GM18499 (cell line): ENCODE results near the gene SVEP1.
"Not testable (repeated sequence)": the region's sequence is repeated elsewhere in the genome, so short reads cannot be mapped to it uniquely, and the experiment has no call there.

Experiments
- ATAC-seq: cut with Tn5 transposase; IDR thresholded peaks from one replicate; pipeline ENCODE4 v1.9.1; 2021; ENCODE audit warnings: moderate number of reproducible peaks; ENCODE audit not compliant: insufficient read depth, unreplicated experiment

The SVEP1 gene

DNA sequence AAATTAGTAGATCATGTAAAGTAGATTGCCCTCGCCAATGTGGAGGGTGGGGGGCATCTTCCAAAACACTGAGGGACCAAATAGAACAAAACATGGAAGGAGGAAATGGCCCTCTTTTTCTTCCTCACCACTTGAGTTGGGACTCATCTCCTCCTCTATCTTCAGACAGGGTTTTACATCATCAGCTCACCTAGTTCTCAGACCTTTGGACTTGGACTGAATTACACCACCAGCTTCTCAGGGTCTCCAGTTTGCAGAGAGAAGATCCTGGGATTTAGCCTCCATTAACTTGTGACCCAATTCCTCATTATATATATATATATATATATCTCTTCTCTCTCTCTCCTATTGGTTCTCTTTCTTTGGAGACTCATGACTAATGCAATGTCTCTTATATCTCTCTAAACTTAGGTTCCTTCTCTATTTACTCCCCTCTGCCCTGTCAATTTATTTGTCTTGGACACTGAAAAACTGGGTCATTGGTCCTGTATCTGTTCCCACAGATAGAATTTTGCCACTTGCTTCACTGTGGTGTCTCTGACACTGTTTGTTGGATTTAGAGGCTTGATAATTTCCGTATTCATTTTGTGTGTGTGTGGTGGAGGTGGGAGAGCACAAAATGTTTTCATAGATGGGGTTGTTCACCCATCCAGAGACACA, 187.6 kb downstream of the SVEP1 start:
- ATAC-seq: no peak

DNA sequence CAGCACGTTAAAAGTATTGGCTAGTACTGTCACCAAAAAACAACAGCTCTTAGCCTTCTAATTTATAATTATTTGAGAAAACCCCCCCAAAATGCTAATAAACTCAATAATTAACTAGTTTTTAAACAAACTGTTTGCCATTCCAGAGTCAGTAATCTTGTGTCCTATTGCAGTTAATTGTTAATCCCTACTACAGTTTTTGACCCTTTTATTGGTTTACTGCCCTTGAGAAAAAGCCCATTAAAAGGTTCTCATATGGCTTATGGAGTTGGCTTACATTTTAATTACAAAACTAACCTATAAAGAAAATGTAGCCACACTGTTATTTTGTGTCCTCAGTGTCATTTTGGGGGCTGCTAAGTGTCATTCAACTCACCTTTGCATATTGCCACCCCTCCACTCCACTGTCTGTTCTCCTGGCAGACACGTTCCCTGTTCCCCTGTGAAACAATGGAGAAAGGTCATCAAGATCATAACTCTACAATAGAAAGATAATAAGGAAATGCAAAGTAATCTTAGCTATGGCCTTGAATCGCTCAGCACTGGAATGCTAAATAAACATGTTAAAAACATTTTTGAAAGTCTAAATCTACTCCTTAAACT, 190.3 kb downstream of the SVEP1 start:
- no peak for ATAC-seq

DNA sequence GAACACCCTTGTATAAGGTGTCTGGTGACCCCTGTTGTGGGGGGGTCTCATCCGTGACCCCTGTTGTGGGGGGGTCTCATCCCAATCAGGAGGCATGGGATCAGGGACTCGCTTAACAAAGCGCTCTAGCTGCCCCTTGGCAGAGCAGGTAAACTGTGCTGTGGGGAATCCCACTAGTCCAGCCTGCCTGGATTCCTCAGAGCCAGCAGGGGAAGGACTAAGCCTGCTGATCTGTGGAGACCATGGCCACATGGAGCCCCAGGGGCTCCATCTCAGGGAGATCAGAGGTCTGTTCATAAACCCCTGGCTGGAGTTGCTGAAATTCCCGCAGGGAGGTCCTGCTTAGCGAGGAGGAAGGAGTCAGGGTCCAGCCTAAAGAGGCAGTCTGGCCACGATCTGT, 196.1 kb downstream of the SVEP1 start:
- ATAC-seq: no peak

DNA sequence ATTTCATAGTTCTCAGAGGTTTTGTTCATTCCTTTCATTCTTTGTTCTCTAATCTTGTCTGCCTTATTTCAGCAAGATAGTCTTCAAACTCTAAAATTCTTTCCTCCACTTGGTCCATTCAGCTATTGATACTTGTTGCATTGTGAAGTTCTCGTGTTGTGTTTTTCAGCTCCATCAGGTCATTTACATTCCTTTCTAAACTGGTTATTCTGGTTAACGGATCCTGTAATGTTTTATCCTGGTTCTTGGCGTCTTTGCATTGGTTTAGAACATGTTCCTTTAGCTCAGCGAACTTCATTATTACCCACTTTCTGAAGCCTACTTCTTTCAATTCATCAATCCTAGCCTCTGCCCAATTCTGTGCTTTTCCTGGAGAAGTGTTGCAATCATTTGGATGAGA, 196.8 kb downstream of the SVEP1 start:
- ATAC-seq: no peak

DNA sequence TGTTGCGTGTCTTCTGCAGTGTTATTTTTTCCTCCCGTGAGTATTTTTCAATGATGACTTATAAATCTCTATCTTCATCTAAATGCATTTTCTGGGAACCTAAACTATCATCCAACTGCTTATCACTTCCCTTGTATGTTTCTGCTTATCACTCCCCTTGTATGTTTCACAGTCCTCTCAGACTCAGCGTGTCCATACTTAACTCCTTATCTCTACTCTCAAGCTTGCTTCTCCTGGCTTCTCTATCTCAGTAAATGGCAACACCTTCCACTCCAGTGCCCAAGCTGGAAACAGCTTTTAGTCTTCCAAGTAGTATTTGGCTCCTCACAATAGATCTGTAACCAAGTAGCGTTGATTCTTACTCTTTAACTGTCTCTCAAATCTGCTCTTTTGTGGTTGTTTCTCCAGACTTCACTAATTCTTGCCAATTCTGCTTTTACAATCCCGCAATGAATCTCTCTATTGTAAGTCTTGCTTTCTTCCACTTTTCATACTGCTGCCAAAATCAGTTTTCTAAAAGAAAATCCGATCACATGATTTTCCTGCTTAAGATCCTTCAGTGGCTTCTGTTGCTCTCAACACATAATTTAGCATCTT, 208.0 kb downstream of the SVEP1 start:
- no peak for ATAC-seq

DNA sequence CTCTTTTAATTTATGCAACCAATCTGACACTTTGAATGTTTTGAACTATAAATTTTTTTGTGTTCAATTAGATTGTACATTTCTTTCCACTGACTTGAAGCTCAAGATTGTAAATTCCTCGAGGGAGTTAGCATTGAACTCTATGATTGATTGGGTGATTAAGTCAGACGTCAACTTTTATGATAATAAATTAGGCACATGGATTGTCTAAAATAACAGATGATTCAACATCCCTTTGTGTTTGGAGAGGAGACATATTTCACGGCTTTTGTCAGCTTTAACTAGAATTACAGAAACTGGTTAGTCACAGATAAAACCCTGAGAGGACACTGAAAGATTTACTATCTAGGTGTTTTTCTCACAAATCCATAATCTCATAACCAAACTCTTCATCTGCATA, 209.2 kb downstream of the SVEP1 start:
- no peak for ATAC-seq

DNA sequence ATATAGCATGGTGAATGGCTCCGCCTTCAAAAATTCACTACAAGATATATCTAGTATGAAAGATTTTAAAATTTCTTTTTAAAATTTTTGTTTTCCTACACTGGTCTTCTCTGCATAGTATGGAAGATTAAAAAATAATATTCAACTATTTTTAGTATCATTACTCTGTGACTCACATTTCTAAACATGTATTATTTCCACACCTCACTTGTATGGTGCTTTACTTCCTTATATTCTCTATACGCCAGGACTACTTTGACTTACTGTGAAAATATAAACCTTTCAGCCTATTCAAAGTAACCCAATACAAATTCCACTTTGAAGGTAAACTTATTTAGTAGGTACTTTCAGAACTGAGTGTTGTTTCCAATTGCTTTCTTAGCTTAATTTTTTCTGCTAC, 215.1 kb downstream of the SVEP1 start:
- ATAC-seq: no peak

DNA sequence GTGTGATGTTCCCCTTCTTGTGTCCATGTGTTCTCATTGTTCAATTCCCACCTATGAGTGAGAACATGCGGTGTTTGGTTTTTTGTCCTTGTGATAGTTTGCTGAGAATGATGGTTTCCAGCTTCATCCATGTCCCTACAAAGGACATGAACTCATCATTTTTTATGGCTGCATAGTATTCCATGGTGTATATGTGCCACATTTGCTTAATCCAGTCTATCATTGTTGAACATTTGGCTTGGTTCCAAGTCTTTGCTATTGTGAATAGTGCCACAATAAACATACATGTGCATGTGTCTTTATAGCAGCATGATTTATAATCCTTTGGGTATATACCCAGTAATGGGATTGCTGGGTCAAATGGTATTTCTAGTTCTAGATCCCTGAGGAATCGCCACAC, 220.5 kb downstream of the SVEP1 start:
- not testable (repeated sequence) for ATAC-seq

DNA sequence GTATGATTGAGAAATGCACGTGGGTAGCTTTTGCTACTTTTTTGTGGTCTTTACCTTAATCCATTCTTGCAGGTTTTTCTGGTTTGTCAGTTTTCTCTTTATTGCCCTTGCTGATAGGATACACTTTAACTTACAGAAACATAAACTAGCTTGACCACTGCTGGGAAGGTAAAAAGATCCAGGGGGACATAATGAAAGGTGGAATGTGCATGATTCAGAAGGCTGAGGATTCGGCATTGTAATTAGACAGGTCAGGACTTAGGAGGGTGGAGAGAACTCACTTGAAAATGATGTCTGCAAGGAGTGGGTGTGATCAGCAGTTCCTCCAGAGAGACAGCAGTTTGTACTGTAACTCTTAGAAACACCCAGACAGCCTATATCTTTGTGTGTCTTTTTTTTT, 222.0 kb downstream of the SVEP1 start:
- ATAC-seq: no peak

DNA sequence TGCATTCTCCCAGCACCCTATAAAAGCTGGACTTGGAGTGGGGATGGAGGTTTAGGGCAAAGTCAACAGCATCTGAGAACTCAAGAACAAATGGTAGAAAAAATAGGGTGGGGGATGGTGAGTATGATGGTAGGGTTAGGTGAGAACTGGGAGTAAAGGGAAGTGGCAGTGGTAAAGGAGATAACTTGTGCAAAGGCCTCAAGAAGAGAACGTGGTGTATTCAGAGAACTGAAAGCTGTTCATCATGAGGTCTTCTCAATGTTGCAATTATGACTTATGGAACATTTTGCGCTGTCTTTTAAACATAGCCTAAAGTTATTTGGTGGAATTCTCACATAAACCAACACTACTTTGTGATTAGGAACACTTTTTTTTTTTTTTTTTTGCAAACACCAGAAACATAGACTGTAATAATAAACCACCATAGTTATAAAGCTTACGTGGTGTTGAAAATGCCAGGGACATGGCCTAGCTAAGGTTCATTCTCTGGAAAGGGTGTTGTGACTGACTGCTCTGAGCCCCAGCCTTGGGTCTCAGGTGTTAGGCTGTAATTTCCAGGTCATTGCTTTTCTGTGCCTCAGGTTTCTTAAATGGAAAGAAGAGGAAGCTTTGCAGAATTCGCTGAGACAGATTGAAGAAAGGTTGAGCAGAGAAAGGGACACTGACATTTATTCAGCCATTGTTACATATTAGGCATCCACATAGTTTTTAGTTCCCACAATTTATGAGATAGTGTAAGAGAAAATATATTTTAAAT, 222.7 kb downstream of the SVEP1 start:
- ATAC-seq: no peak

DNA sequence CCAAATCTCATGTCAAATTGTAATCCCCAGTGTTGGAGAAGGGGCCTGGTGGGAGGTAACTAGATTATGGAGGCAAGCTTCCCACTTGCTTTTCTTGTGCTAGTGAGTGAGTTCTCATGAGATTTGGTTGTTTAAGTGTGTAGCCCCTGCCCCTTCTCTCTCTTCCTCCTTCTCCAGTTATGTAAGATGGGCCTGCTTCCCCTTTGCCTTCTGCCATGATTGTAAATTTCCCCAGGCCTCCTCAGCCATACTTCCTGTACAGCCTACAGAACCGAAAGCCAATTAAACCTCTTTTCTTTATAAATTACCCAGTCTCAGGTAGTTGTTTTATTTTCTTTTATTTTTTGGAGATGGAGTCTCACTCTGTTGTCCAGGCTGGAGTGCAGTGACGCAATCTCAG, 223.6 kb downstream of the SVEP1 start:
- ATAC-seq: no peak

DNA sequence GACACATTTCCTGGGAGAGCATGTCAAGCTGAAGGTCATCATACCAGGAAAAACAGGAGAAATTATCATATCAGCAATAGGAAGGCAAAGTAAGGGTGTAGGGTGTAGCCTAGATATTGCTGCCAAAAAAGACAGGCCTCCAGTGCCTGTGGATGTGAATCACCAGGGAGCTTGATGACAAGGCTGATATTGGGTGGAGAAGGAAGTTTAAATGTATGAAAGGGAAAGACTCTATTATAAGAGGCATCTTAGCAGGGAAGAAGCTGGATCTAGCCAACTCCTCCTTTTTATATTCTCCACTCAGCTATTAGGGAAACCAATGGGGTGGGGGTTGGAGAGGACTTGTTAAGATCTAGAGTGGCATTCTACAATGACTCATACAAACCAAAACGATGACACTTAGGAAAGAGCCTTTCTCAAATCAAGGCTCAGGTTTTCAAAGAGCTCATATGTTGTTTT, 228.5 kb downstream of the SVEP1 start:
- no peak for ATAC-seq

DNA sequence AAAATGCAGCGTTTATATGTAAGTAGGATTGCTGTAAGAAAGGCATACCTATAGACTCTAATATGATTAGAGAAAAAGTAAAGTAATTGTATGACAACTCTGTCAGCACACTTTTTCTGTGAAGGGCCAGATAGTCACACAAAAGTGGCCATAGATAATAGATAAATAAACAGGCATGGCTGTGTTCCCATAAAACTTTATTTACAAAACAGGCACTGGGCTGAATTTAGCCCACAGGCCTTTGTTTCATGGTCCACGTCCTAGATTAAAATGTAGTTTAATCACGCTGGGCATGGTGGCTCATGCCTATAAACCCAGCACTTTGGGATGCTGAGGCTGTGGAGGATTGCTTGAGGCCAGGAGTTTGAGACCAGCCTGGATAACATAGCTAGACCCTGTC, 233.2 kb downstream of the SVEP1 start:
- ATAC-seq: no peak

DNA sequence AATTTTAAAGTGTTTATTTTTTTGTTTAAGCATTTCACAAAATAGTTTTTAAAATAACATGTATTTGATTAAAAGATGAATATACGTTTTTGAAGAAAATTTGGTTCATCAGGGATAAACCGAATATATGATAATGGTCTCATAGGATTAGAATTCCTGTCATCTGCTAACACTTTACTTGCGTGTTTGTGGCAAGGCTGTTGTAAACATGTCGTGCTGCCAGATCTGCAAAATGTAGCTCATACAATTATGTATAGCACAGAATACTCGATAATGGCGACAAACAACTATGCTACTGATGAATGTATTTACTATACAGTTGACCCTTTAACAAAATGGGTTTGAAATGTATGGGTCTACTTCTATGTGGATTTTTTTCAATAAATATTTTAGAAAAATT, 234.7 kb downstream of the SVEP1 start:
- ATAC-seq: no peak

DNA sequence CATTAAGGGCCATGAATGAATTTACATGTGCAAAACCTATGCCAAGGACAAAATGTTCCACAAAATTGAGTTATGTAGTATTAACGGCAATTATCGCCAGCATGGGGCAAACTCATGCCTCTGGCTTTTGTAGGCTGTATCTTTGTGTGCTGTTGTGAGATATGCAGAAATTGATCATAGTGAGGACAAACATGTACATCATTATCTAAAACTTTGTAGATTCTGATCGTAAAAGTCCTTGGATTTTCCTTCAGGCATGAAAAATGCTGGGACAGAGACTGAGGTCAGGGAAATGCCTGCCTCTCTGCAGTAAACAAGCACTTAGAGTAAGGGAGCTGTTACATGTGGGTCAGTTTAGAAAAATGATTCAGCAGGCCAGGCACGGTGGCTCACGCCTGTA, 236.0 kb downstream of the SVEP1 start:
- ATAC-seq: no peak

DNA sequence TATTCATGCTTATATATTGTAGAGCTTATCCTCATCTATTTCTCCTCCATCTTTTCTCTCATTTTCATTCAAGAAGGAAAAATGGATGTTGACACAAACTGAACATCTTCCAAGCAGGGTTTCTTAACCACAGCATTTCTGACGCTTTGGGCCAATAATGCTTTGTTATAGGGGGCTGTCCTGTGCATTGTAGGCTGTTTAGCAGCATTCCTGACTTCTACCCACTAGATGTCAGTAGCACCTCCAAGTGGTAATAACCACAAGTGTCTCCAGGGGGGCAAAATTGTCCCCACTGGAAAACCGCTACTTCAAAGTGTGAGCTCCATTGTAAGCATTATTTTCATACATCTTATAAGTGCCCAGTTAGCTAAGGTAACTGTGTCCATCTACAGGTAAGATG, 239.2 kb downstream of the SVEP1 start:
- no peak for ATAC-seq

DNA sequence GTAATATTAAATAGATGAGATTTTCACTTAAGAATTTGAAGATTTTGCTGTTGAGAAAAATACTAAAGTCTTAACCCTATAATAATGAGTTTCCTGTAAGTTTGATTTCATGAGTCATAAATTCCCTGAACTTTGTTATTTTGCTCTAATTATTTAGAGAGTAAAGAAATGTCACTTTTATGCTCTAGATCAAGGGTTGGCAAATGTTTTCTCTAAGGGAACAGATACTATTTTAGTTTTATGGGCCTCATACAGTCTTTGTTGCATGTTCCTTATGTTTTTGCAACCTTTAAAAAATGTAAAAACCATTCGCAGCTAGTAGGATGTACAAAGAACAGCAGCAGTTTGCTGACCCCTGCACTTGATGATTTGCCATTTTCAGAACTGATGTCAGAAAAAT, 241.4 kb downstream of the SVEP1 start:
- no peak for ATAC-seq

DNA sequence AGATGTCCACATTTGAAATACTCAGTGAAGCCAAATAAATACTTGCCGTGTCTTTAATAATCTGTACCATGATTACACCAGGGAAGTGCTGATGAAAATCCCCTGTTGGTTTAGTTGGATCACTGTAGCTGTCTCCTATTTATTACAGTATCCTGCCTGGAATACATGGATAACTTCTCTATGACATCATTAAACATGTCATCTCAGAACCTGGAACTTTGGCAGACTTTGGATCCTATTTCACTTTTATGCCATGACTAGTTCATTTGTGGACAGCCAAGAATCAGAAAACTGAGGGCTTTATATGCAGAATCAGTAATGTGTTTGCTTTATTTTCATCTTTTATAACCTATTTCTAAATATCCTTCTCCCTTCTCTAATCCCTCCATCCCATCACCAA, 241.8 kb downstream of the SVEP1 start, which contains the start of gene TXNDC8:
Gene TXNDC8, minus strand, starts transcription at position 137 of the 400 bp plus-strand sequence.
- no peak for ATAC-seq

DNA sequence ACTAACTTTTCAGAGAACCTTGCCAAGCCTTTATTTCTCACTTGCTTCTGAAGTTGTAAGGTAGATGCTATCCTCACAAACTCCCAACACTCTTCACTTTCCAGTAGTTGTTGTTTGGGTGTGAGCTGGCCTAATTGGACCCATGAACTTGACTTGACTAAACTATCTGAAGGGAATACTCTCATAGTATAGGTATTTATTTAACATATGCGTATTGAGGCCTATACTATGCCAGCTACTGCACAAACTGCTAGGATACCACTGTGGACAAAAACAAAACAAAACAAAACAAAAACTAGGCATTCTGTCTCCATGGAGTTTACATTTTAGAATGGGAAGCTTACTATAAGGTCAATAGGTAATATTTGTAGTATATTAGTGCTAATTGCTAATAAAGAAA, 243.2 kb downstream of the SVEP1 start:
- ATAC-seq: no peak

DNA sequence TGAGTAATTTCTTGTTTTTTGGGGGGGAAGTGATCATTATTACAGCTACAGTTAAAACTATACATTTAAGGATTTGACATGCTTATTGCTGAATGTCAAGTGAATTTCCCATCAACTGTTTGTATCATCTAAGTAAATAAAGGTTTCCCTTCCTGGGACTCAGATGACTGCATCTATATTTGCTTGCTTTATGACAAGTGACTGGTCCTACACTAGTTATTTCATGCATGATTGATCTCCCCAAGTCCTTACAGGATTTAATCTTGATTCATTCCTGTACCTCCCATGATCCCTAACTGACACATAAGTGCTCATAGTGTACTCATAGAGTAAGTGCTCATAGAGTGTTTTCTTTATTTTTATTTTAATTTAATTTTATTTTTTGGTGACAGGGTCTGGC, 244.7 kb downstream of the SVEP1 start:
- ATAC-seq: no peak

DNA sequence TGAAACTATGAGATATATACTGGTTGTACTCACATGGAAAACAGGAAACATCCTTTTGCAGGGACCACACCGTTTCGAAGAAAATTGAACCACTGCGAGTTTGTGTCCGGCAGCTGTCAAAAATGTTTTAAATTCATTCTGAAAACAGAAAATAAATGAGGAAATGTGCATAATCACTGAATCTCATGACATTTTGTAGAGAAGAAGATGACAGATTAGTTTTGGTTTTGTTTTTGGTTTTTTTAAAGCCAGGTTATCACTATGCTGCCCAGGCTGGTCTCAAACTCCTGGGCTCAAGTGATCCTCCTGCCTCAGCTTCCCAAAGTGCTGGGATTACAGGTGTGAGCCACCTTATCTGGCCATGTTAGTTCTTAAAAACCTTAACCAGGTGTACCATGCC, 245.4 kb downstream of the SVEP1 start:
- ATAC-seq: no peak
